Lower leg skin (tissue), 3 donors: ENCODE data around the gene MED9.

Experiments used
- CTCF ChIP-seq, 3 donors: fragments of 450-650 bp; IDR thresholded peaks; one replicate each; pipeline ENCODE4 v1.5.1; 2016; ENCODE audit warnings: antibody characterized with exemption in 3 of 3, mild to moderate bottlenecking in 3 of 3, moderate library complexity in 2 of 3
- POLR2A ChIP-seq, 2 donors: fragments of 450-650 bp; IDR thresholded peaks; one replicate each; pipeline ENCODE4 v1.6.1; 2016 to 2017; ENCODE audit warnings: antibody characterized with exemption in 2 of 2, mild to moderate bottlenecking in 1 of 2, moderate library complexity in 1 of 2

GRCh38 chr17:17429222-17429621 is 47.6 kb upstream of the MED9 start:
- TF ChIP-seq CTCF (IDR thresholded peaks at IDR 0.05) (no peak), POLR2A (IDR thresholded peaks at IDR 0.05) (no peak)
